SH-SY5Y (cell line): Measurements from ENCODE around the gene RASGRF1.

Experiments used
- GATA2 ChIP-seq: IDR thresholded peaks from 2 replicates; pipeline ENCODE4 v1.6.1; 2011; ENCODE audit warnings: mild to moderate bottlenecking, low read depth, low read length
- GATA3 ChIP-seq: IDR thresholded peaks from 2 replicates; pipeline ENCODE4 v1.6.1; 2011; ENCODE audit warnings: low read depth, mild to moderate bottlenecking, low read length, moderate library complexity

GRCh38 chr15:79037848-79038247, 52.7 kb downstream of the RASGRF1 start:
- no peak for TF ChIP-seq GATA2
- no peak for TF ChIP-seq GATA3
